Lower leg skin (tissue), 3 donors: ENCODE data around the gene ZNF285.
"Not testable (repeated sequence)": the region's sequence is repeated elsewhere in the genome, so short reads cannot be mapped to it uniquely, and the experiment has no call there.

Experiments
- POLR2A ChIP-seq, 2 donors: fragments of 450-650 bp; IDR thresholded peaks; one replicate each; pipeline ENCODE4 v1.6.1; 2016 to 2017; ENCODE audit warnings: antibody characterized with exemption in 2 of 2, mild to moderate bottlenecking in 1 of 2, moderate library complexity in 1 of 2
- TF ChIP-seq, protein P1 (sequence below), 3 donors: fragments of 450-650 bp; IDR thresholded peaks; one replicate each; pipeline ENCODE4 v1.5.1; 2016; ENCODE audit warnings: antibody characterized with exemption in 3 of 3, mild to moderate bottlenecking in 3 of 3, moderate library complexity in 2 of 3

DNA sequence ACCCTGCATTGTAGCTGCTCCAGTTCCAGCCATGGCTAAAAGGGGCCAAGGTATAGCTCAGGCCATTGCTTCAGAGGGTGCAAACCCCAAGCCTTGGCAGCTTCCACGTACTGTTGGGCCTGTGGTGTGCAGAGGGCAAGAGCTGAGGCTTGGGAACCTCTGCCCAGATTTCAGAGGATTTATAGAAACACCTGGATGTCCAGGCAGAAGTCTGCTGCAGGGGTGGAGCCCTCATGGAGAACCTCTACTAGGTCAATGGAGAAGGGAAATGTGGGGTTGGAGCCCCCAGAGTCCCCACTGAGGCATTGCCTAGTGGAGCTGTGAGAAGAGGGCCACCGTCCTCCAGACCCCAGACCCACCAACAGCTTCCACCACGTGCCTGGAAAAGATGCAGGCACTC lies 66.8 kb downstream of the ZNF285 start:
- TF ChIP-seq, protein P1, sequence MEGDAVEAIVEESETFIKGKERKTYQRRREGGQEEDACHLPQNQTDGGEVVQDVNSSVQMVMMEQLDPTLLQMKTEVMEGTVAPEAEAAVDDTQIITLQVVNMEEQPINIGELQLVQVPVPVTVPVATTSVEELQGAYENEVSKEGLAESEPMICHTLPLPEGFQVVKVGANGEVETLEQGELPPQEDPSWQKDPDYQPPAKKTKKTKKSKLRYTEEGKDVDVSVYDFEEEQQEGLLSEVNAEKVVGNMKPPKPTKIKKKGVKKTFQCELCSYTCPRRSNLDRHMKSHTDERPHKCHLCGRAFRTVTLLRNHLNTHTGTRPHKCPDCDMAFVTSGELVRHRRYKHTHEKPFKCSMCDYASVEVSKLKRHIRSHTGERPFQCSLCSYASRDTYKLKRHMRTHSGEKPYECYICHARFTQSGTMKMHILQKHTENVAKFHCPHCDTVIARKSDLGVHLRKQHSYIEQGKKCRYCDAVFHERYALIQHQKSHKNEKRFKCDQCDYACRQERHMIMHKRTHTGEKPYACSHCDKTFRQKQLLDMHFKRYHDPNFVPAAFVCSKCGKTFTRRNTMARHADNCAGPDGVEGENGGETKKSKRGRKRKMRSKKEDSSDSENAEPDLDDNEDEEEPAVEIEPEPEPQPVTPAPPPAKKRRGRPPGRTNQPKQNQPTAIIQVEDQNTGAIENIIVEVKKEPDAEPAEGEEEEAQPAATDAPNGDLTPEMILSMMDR (IDR thresholded peaks at IDR 0.05), result not testable (repeated sequence)
- not testable (repeated sequence) for TF ChIP-seq POLR2A (IDR thresholded peaks at IDR 0.05)
